HEK293 (cell line): ENCODE results near the gene ACAP2.

Experiments
- CTCF ChIA-PET: fragments of 350-600 bp; formaldehyde crosslinking; extraction: SDS; loops from one replicate; lab custom pipeline; 2021; ENCODE audit warnings: antibody characterized with exemption; lab: Yijun Ruan, JAX
- POLR2A ChIA-PET: fragments of 300-600 bp; formaldehyde crosslinking; extraction: SDS; loops from one replicate; lab custom pipeline; 2020; ENCODE audit warnings: antibody characterized with exemption, inconsistent platforms; lab: Yijun Ruan, JAX
- H3K27ac ChIP-seq: fragments of 200-500 bp; sonication (Bioruptor generic); 2 replicates; pipeline ENCODE4 v1.5.1; 2014; ENCODE audit warnings: low read depth, low read length, control low read depth, inconsistent platforms; ENCODE audit errors: extremely low read depth
- H3K36me3 ChIP-seq, 2 experiments: fragments of 200-500 bp in 1 of 2; sonication (Bioruptor generic) in 1 of 2; 1 replicate in 1 of 2; 2 replicates in 1 of 2; pipeline ENCODE4 v1.5.1; 2014 to 2017; ENCODE audit warnings: inconsistent platforms in 2 of 2, low read length in 2 of 2; ENCODE audit not compliant: control insufficient read depth in 2 of 2, insufficient read depth in 1 of 2
- H3K4me1 ChIP-seq: fragments of 200-500 bp; sonication (Bioruptor generic); 2 replicates; pipeline ENCODE4 v1.5.1; 2014; ENCODE audit warnings: mild to moderate bottlenecking, low read length, inconsistent platforms; ENCODE audit not compliant: control insufficient read depth, insufficient read depth
- H3K4me3 ChIP-seq: 2 replicates; pipeline ENCODE4 v1.5.1; 2011; ENCODE audit warnings: low read depth, mild to moderate bottlenecking, control low read depth, low read length, moderate library complexity
- H3K9me3 ChIP-seq: fragments of 200-500 bp; sonication (Bioruptor generic); 2 replicates; pipeline ENCODE4 v1.5.1; 2014; ENCODE audit warnings: low read depth, low read length, inconsistent platforms; ENCODE audit not compliant: control insufficient read depth, insufficient read depth
- ELK4 ChIP-seq: IDR thresholded peaks from 2 replicates; pipeline ENCODE4 v1.6.1; 2011; ENCODE audit warnings: mild to moderate bottlenecking, low read depth, low read length, borderline replicate concordance
- GLI2 ChIP-seq: fragments of 450-650 bp; formaldehyde crosslinking; IDR thresholded peaks from 2 replicates; pipeline ENCODE4; 2017; ENCODE audit warnings: missing biosample characterization, missing genetic modification characterization, low read depth, borderline replicate concordance
- HOXA7 ChIP-seq: sonication (generic); formaldehyde crosslinking; IDR thresholded peaks from 2 replicates; pipeline ENCODE4 v1.8.1; 2022; ENCODE audit warnings: missing genetic modification reagents, borderline replicate concordance
- MEIS1 ChIP-seq: sonication (generic); formaldehyde crosslinking; IDR thresholded peaks from 2 replicates; pipeline ENCODE4 v1.8.1; 2022; ENCODE audit warnings: missing genetic modification reagents, mild to moderate bottlenecking, borderline replicate concordance
- SCRT2 ChIP-seq: fragments of 450-650 bp; formaldehyde crosslinking; IDR thresholded peaks from 2 replicates; pipeline ENCODE4 v1.5.1; 2016; ENCODE audit warnings: missing biosample characterization, missing genetic modification characterization
- WT1 ChIP-seq: fragments of 450-650 bp; formaldehyde crosslinking; IDR thresholded peaks from 2 replicates; pipeline ENCODE4 v1.5.1; 2016; ENCODE audit warnings: missing biosample characterization, missing genetic modification characterization
- ZBTB49 ChIP-seq: fragments of 450-650 bp; formaldehyde crosslinking; IDR thresholded peaks from 2 replicates; pipeline ENCODE4 v1.5.1; 2016; ENCODE audit warnings: missing biosample characterization, missing genetic modification characterization, low read depth
- ZEB2 ChIP-seq: fragments of 450-650 bp; formaldehyde crosslinking; IDR thresholded peaks from 2 replicates; pipeline ENCODE4 v1.5.1; 2016; ENCODE audit warnings: missing biosample characterization, missing genetic modification characterization
- ZFHX2 ChIP-seq: fragments of 450-650 bp; formaldehyde crosslinking; conservative IDR thresholded peaks from 2 replicates; pipeline ENCODE4 v1.5.1; 2016; ENCODE audit warnings: missing biosample characterization, missing genetic modification characterization
- ZFP69B ChIP-seq: fragments of 450-650 bp; formaldehyde crosslinking; IDR thresholded peaks from 2 replicates; pipeline ENCODE4 v1.5.1; 2016; ENCODE audit warnings: missing biosample characterization, missing genetic modification characterization
- ZIC2 ChIP-seq: fragments of 450-650 bp; formaldehyde crosslinking; IDR thresholded peaks from 2 replicates; pipeline ENCODE4 v1.5.1; 2016; ENCODE audit warnings: missing biosample characterization, missing genetic modification characterization
- ZNF544 ChIP-seq: fragments of 450-650 bp; formaldehyde crosslinking; IDR thresholded peaks from 2 replicates; pipeline ENCODE4 v1.5.0; 2017; ENCODE audit warnings: missing biosample characterization, missing genetic modification characterization
- ZNF555 ChIP-seq: fragments of 450-650 bp; formaldehyde crosslinking; conservative IDR thresholded peaks from 2 replicates; pipeline ENCODE4 v1.5.1; 2017; ENCODE audit warnings: missing biosample characterization, mild to moderate bottlenecking, missing genetic modification characterization, inconsistent platforms
- ZNF558 ChIP-seq: fragments of 450-650 bp; formaldehyde crosslinking; IDR thresholded peaks from 2 replicates; pipeline ENCODE4 v1.5.1; 2016; ENCODE audit warnings: missing biosample characterization, missing genetic modification characterization
- ZNF747 ChIP-seq: fragments of 450-650 bp; formaldehyde crosslinking; IDR thresholded peaks from 2 replicates; pipeline ENCODE4 v1.5.1; 2016; ENCODE audit warnings: missing biosample characterization, missing genetic modification characterization

The ACAP2 gene

GRCh38 chr3:195257454-195258448 lies 185.1 kb downstream of the ACAP2 start (continued):
- TF ChIP-seq ZNF544 (tag by site-specific recombination) (no peak), ZEB2 (no peak), ELK4 (no peak), ZFHX2 (peak; percentile 50), ZNF555 (no peak), ZFP69B (tag by site-specific recombination) (peak; percentile 74; the same call in 1 of the 2 replicates), ZBTB49 (tag by site-specific recombination) (no peak), MEIS1 (no peak)

GRCh38 chr3:195256639-195257453 lies 186.0 kb downstream of the ACAP2 start:
- TF ChIP-seq ZNF558 (no peak), HOXA7 (CRISPR knock-in tag) (no peak), WT1 (tag by site-specific recombination) (no peak)
- Histone ChIP-seq H3K36me3 (peaks cover 0 to 5% of the 10 kb centered on the region in 2 experiments; a peak in 1 of 3 replicates), H3K27ac (no peak overlapping the region), H3K9me3 (no peaks in the 10 kb centered on the region), H3K4me1 (peaks cover 9% of the 10 kb centered on the region), H3K4me3 (no peak overlapping the region)
- ChIA-PET CTCF (interaction anchor here (2.1 kb wide), 1 partner anchor 574 kb away, joined by 8 read pairs; no protein-coding TSS in a partner anchor), POLR2A (interaction anchor here (1.4 kb wide), 1 partner anchor 574 kb away, joined by 3 read pairs; no protein-coding TSS in a partner anchor)

GRCh38 chr3:195255571-195256501 lies 187.0 kb downstream of the ACAP2 start:
- TF ChIP-seq ZIC2 (tag by site-specific recombination) = peak; percentile 69
- 0 out of 2 replicates have a peak, but pooled peaks have one; percentile 16 for TF ChIP-seq SCRT2 (tag by site-specific recombination)
- TF ChIP-seq ZNF747 (tag by site-specific recombination) = no peak
- no peak for TF ChIP-seq GLI2 (tag by site-specific recombination)
- Histone ChIP-seq H3K4me3 (no peak overlapping the region), H3K27ac (no peak overlapping the region), H3K36me3 (peaks cover 0 to 5% of the 10 kb centered on the region in 2 experiments; a peak in 1 of 3 replicates), H3K4me1 (peaks cover 9% of the 10 kb centered on the region), H3K9me3 (no peaks in the 10 kb centered on the region)
- CTCF ChIA-PET = interaction anchor here (2.1 kb wide), 1 partner anchor 573 kb away, joined by 8 read pairs; no protein-coding TSS in a partner anchor
- POLR2A ChIA-PET = interaction anchor here (0.5 to 1.4 kb wide), 3 partner anchors 11 to 573 kb away, joined by 3 to 4 read pairs (median 3); no protein-coding TSS in a partner anchor
